ENCODE measurements around the gene PPP3R2. TPM values are rescaled to one million over a fixed set of nuclear protein-coding genes. Genes with fewer than 3 reads are reported as not detected.
"Not testable (repeated sequence)": the region's sequence is repeated elsewhere in the genome, so short reads cannot be mapped to it uniquely, and the experiment has no call there.

The PPP3R2 gene
- polyA plus RNA-seq, 4 donors = not detected

GRCh38 chr9:101593345-101593744 lies 1.4 kb downstream of the PPP3R2 start:
- FAIRE-seq = no peak
- WGBS, 3 donors = 84 to 88% (median 86%) methylated on average over 2 of the region's 2 CpGs
- no peaks in the 10 kb centered on the region for H3K9me3 ChIP-seq (ENCODE audit: control insufficient read depth in 2 of 2, insufficient read depth in 1 of 2, low read depth in 1 of 2, low read length in 1 of 2)

GRCh38 chr9:101592788-101593187 lies 2.0 kb downstream of the PPP3R2 start:
- no peaks in the 10 kb centered on the region for H3K36me3 ChIP-seq (ENCODE audit: control insufficient read depth in 3 of 3, insufficient read depth in 2 of 3, low read depth in 1 of 3, low read length in 3 of 3)
- H3K4me3 ChIP-seq (ENCODE audit: low read depth in 1 of 3, low read length in 3 of 3) = no peak overlapping the region
- H3K4me1 ChIP-seq (ENCODE audit: control insufficient read depth in 3 of 3, insufficient read depth in 2 of 3, low read depth in 1 of 3, low read length in 2 of 3) = no peaks in the 10 kb centered on the region
- peaks cover 0 to 5% (median 4%) of the 10 kb centered on the region in 3 donors for H3K27me3 ChIP-seq (ENCODE audit: control insufficient read depth in 3 of 3, insufficient read depth in 3 of 3, low read length in 3 of 3)
- FAIRE-seq (no peak), DNase-seq (no peak)
- no peak overlapping the region for H3K27ac ChIP-seq (ENCODE audit: low read depth in 1 of 3, low read length in 2 of 3)
- H3K9me3 ChIP-seq (ENCODE audit: control insufficient read depth in 2 of 2, insufficient read depth in 1 of 2, low read depth in 1 of 2, low read length in 1 of 2) = no peaks in the 10 kb centered on the region

More at GRCh38 chr9:101593345-101593744, 1.4 kb downstream of the PPP3R2 start:
- no peaks in the 10 kb centered on the region for H3K4me1 ChIP-seq (ENCODE audit: control insufficient read depth in 3 of 3, insufficient read depth in 2 of 3, low read depth in 1 of 3, low read length in 2 of 3)
- H3K27me3 ChIP-seq (ENCODE audit: control insufficient read depth in 3 of 3, insufficient read depth in 3 of 3, low read length in 3 of 3) = peaks cover 0 to 5% (median 4%) of the 10 kb centered on the region in 3 donors
- no peak overlapping the region for H3K4me3 ChIP-seq (ENCODE audit: low read depth in 1 of 3, low read length in 3 of 3)
- H3K36me3 ChIP-seq (ENCODE audit: control insufficient read depth in 3 of 3, insufficient read depth in 2 of 3, low read depth in 1 of 3, low read length in 3 of 3) = no peaks in the 10 kb centered on the region
- H3K27ac ChIP-seq (ENCODE audit: low read depth in 1 of 3, low read length in 2 of 3) = no peak overlapping the region
- DNase-seq = no peak

- H3K27me3 ChIP-seq (ENCODE audit: control insufficient read depth in 3 of 3, insufficient read depth in 3 of 3, low read length in 3 of 3) = peaks cover 0 to 4% (median 2%) of the 10 kb centered on the region in 3 donors
- no peak overlapping the region for H3K4me3 ChIP-seq (ENCODE audit: low read depth in 1 of 3, low read length in 3 of 3)
- H3K36me3 ChIP-seq (ENCODE audit: control insufficient read depth in 3 of 3, insufficient read depth in 2 of 3, low read depth in 1 of 3, low read length in 3 of 3) = no peaks in the 10 kb centered on the region
- FAIRE-seq (no peak), DNase-seq (no peak)
- H3K27ac ChIP-seq (ENCODE audit: low read depth in 1 of 3, low read length in 2 of 3) = no peak overlapping the region
- H3K4me1 ChIP-seq (ENCODE audit: control insufficient read depth in 3 of 3, insufficient read depth in 2 of 3, low read depth in 1 of 3, low read length in 2 of 3) = no peaks in the 10 kb centered on the region
- no peaks in the 10 kb centered on the region for H3K9me3 ChIP-seq (ENCODE audit: control insufficient read depth in 2 of 2, insufficient read depth in 1 of 2, low read depth in 1 of 2, low read length in 1 of 2)
Observed at GRCh38 chr9:101591787-101592446, 2.9 kb downstream of the PPP3R2 start.

GRCh38 chr9:101590901-101591300 lies 3.9 kb downstream of the PPP3R2 start:
- 86 to 95% (median 89%) methylated on average over 3 of the region's 3 CpGs for WGBS, 3 donors
- H3K4me1 ChIP-seq (ENCODE audit: control insufficient read depth in 3 of 3, insufficient read depth in 2 of 3, low read depth in 1 of 3, low read length in 2 of 3) = no peaks in the 10 kb centered on the region
- H3K27ac ChIP-seq (ENCODE audit: low read depth in 1 of 3, low read length in 2 of 3) = no peak overlapping the region
- H3K36me3 ChIP-seq (ENCODE audit: control insufficient read depth in 3 of 3, insufficient read depth in 2 of 3, low read depth in 1 of 3, low read length in 3 of 3) = no peaks in the 10 kb centered on the region
- no peak overlapping the region for H3K4me3 ChIP-seq (ENCODE audit: low read depth in 1 of 3, low read length in 3 of 3)
- H3K27me3 ChIP-seq (ENCODE audit: control insufficient read depth in 3 of 3, insufficient read depth in 3 of 3, low read length in 3 of 3) = peaks cover 0 to 4% (median 0%) of the 10 kb centered on the region in 3 donors
- DNase-seq (no peak), FAIRE-seq (no peak)
- no peaks in the 10 kb centered on the region for H3K9me3 ChIP-seq (ENCODE audit: control insufficient read depth in 2 of 2, insufficient read depth in 1 of 2, low read depth in 1 of 2, low read length in 1 of 2)

- not testable (repeated sequence) for H3K4me3 ChIP-seq (ENCODE audit: low read depth in 1 of 3, low read length in 3 of 3); H3K27me3 ChIP-seq (ENCODE audit: control insufficient read depth in 3 of 3, insufficient read depth in 3 of 3, low read length in 3 of 3); H3K27ac ChIP-seq (ENCODE audit: low read depth in 1 of 3, low read length in 2 of 3); H3K4me1 ChIP-seq (ENCODE audit: control insufficient read depth in 3 of 3, insufficient read depth in 2 of 3, low read depth in 1 of 3, low read length in 2 of 3); FAIRE-seq; DNase-seq; H3K36me3 ChIP-seq (ENCODE audit: control insufficient read depth in 3 of 3, insufficient read depth in 2 of 3, low read depth in 1 of 3, low read length in 3 of 3); H3K9me3 ChIP-seq (ENCODE audit: control insufficient read depth in 2 of 2, insufficient read depth in 1 of 2, low read depth in 1 of 2, low read length in 1 of 2)
- WGBS, 3 donors = 82 to 88% (median 87%) methylated on average over 6 of the region's 6 CpGs
Observed at GRCh38 chr9:101590074-101590473, 4.7 kb downstream of the PPP3R2 start.

- H3K36me3 ChIP-seq (ENCODE audit: control insufficient read depth in 3 of 3, insufficient read depth in 2 of 3, low read depth in 1 of 3, low read length in 3 of 3) = no peaks in the 10 kb centered on the region
- FAIRE-seq = no peak
- WGBS, 3 donors = 88 to 89% (median 89%) methylated on average over 4 of the region's 4 CpGs
Observed at GRCh38 chr9:101587332-101588043, 7.3 kb downstream of the PPP3R2 start.

GRCh38 chr9:101586651-101587050 lies 8.1 kb downstream of the PPP3R2 start:
- no peaks in the 10 kb centered on the region for H3K9me3 ChIP-seq (ENCODE audit: control insufficient read depth in 2 of 2, insufficient read depth in 1 of 2, low read depth in 1 of 2, low read length in 1 of 2)
- no peaks in the 10 kb centered on the region for H3K36me3 ChIP-seq (ENCODE audit: control insufficient read depth in 3 of 3, insufficient read depth in 2 of 3, low read depth in 1 of 3, low read length in 3 of 3)
- no peak overlapping the region for H3K27ac ChIP-seq (ENCODE audit: low read depth in 1 of 3, low read length in 2 of 3)
- no peaks in the 10 kb centered on the region for H3K27me3 ChIP-seq (ENCODE audit: control insufficient read depth in 3 of 3, insufficient read depth in 3 of 3, low read length in 3 of 3)
- no peaks in the 10 kb centered on the region for H3K4me1 ChIP-seq (ENCODE audit: control insufficient read depth in 3 of 3, insufficient read depth in 2 of 3, low read depth in 1 of 3, low read length in 2 of 3)
- 76 to 84% (median 82%) methylated on average over 5 of the region's 5 CpGs for WGBS, 3 donors
- FAIRE-seq = no peak
- H3K4me3 ChIP-seq (ENCODE audit: low read depth in 1 of 3, low read length in 3 of 3) = no peak overlapping the region
- DNase-seq = peak in 1 of 2 donors; percentile 21

More at GRCh38 chr9:101587332-101588043, 7.3 kb downstream of the PPP3R2 start:
- DNase-seq = no peak
- no peak overlapping the region for H3K27ac ChIP-seq (ENCODE audit: low read depth in 1 of 3, low read length in 2 of 3)
- no peak overlapping the region for H3K4me3 ChIP-seq (ENCODE audit: low read depth in 1 of 3, low read length in 3 of 3)
- H3K9me3 ChIP-seq (ENCODE audit: control insufficient read depth in 2 of 2, insufficient read depth in 1 of 2, low read depth in 1 of 2, low read length in 1 of 2) = no peaks in the 10 kb centered on the region
- no peaks in the 10 kb centered on the region for H3K4me1 ChIP-seq (ENCODE audit: control insufficient read depth in 3 of 3, insufficient read depth in 2 of 3, low read depth in 1 of 3, low read length in 2 of 3)
- peaks cover 0 to 2% (median 0%) of the 10 kb centered on the region in 3 donors for H3K27me3 ChIP-seq (ENCODE audit: control insufficient read depth in 3 of 3, insufficient read depth in 3 of 3, low read length in 3 of 3)

GRCh38 chr9:101585740-101586139 lies 9.0 kb downstream of the PPP3R2 start:
- peak; percentile 14 to 59 for DNase-seq
- WGBS, 3 donors = 16 to 50% (median 28%) methylated on average over 3 of the region's 3 CpGs
- H3K27me3 ChIP-seq (ENCODE audit: control insufficient read depth in 3 of 3, insufficient read depth in 3 of 3, low read length in 3 of 3) = no peaks in the 10 kb centered on the region
- no peak for FAIRE-seq
- H3K27ac ChIP-seq (ENCODE audit: low read depth in 1 of 3, low read length in 2 of 3) = peak overlapping the region in 1 of 3 donors; percentile 27
- no peaks in the 10 kb centered on the region for H3K9me3 ChIP-seq (ENCODE audit: control insufficient read depth in 2 of 2, insufficient read depth in 1 of 2, low read depth in 1 of 2, low read length in 1 of 2)
- H3K4me1 ChIP-seq (ENCODE audit: control insufficient read depth in 3 of 3, insufficient read depth in 2 of 3, low read depth in 1 of 3, low read length in 2 of 3) = no peaks in the 10 kb centered on the region
- no peaks in the 10 kb centered on the region for H3K36me3 ChIP-seq (ENCODE audit: control insufficient read depth in 3 of 3, insufficient read depth in 2 of 3, low read depth in 1 of 3, low read length in 3 of 3)
- H3K4me3 ChIP-seq (ENCODE audit: low read depth in 1 of 3, low read length in 3 of 3) = no peak overlapping the region

Data from small intestine (tissue), 7 donors.